ENCODE results near the gene SNRPD2.

Gene SNRPD2

DNA sequence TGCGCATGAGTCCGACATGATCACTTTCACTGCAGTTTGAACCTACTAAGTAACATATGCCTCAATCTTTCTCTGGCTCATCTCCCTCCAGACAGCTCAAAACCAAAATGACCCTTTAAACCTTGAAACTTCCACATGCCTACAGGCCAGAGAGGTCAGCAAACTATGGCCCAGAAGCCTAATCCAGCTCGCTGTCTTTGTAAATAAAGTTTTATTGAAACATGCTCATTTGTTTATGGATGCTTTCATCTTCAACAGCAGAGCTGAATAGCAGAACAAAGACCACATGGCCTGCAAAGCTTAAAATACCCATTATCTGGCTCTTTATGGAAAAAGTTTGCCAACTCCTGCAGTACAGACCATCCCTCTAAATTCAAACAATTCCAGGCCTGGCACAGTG lies 23.4 kb upstream of the SNRPD2 start:
- Histone ChIP-seq H3K4me3 (ENCODE audit: insufficient read depth, low read length, poor library complexity, severe bottlenecking) (no peak overlapping the region), H2AFZ (ENCODE audit: low read depth, low read length, severe bottlenecking) (no peak overlapping the region), H4K20me1 (ENCODE audit: low read depth, low read length) (no peaks in the 10 kb centered on the region), H3K9me3 (ENCODE audit: insufficient read depth, low read length) (no peaks in the 10 kb centered on the region), H3K27me3 (ENCODE audit: low read length) (no peaks in the 10 kb centered on the region), H3K9me2 (replicated peaks; ENCODE audit: insufficient read depth, low read length) (no peaks in the 10 kb centered on the region), H3K4me2 (ENCODE audit: low read depth, low read length, poor library complexity, severe bottlenecking) (no peak overlapping the region), H3F3A (ENCODE audit: insufficient read depth) (peaks cover 18% of the 10 kb centered on the region), H3K9ac (ENCODE audit: low read length) (no peak overlapping the region), H3K27ac (ENCODE audit: low read depth, low read length) (no peak overlapping the region), H3K36me3 (ENCODE audit: low read length) (no peaks in the 10 kb centered on the region), H3K79me2 (ENCODE audit: insufficient read depth, low read length) (peaks cover 58% of the 10 kb centered on the region)
- no peak for TF ChIP-seq EZH2phosphoT487 (conservative IDR thresholded peaks at IDR 0.05; ENCODE audit: low read length)

DNA sequence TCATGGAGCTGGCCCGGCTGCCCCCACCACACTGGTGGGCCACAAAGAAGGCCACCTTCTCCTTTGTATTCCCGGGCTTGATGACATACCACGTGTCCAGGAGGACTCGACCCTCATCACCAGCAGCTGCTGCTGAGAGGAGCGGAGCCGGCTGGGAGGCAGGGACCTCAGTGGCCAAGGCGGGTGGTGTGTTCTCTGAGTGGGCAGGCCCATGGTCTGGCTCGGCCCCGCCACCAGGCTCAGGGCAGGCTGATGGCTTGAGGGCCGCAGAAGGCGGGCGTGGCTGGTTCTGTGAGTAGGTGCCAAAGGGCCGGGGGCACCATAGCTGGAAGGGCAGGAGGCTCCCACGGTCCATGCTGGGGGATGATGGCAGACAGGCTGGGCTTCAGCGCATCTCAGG lies 21.4 kb upstream of the SNRPD2 start:
- Histone ChIP-seq H3K9me3 (ENCODE audit: insufficient read depth, low read length) (no peaks in the 10 kb centered on the region), H3K36me3 (ENCODE audit: low read length) (no peaks in the 10 kb centered on the region), H3K4me2 (ENCODE audit: low read depth, low read length, poor library complexity, severe bottlenecking) (no peak overlapping the region), H3K27me3 (ENCODE audit: low read length) (no peaks in the 10 kb centered on the region), H3K9me2 (replicated peaks; ENCODE audit: insufficient read depth, low read length) (no peaks in the 10 kb centered on the region), H3K27ac (ENCODE audit: low read depth, low read length) (no peak overlapping the region), H3K9ac (ENCODE audit: low read length) (no peak overlapping the region), H4K20me1 (ENCODE audit: low read depth, low read length) (no peaks in the 10 kb centered on the region), H2AFZ (ENCODE audit: low read depth, low read length, severe bottlenecking) (no peak overlapping the region), H3K4me3 (ENCODE audit: insufficient read depth, low read length, poor library complexity, severe bottlenecking) (no peak overlapping the region), H3F3A (ENCODE audit: insufficient read depth) (peaks cover 21% of the 10 kb centered on the region; the same call in 1 of the 2 replicates), H3K79me2 (ENCODE audit: insufficient read depth, low read length) (peaks cover 52% of the 10 kb centered on the region)
- TF ChIP-seq EZH2phosphoT487 (conservative IDR thresholded peaks at IDR 0.05; ENCODE audit: low read length), result no peak
- TF ChIP-seq, protein P1, sequence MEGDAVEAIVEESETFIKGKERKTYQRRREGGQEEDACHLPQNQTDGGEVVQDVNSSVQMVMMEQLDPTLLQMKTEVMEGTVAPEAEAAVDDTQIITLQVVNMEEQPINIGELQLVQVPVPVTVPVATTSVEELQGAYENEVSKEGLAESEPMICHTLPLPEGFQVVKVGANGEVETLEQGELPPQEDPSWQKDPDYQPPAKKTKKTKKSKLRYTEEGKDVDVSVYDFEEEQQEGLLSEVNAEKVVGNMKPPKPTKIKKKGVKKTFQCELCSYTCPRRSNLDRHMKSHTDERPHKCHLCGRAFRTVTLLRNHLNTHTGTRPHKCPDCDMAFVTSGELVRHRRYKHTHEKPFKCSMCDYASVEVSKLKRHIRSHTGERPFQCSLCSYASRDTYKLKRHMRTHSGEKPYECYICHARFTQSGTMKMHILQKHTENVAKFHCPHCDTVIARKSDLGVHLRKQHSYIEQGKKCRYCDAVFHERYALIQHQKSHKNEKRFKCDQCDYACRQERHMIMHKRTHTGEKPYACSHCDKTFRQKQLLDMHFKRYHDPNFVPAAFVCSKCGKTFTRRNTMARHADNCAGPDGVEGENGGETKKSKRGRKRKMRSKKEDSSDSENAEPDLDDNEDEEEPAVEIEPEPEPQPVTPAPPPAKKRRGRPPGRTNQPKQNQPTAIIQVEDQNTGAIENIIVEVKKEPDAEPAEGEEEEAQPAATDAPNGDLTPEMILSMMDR (IDR thresholded peaks at IDR 0.05; ENCODE audit: insufficient read depth, low read length, poor library complexity, severe bottlenecking), result no peak

DNA sequence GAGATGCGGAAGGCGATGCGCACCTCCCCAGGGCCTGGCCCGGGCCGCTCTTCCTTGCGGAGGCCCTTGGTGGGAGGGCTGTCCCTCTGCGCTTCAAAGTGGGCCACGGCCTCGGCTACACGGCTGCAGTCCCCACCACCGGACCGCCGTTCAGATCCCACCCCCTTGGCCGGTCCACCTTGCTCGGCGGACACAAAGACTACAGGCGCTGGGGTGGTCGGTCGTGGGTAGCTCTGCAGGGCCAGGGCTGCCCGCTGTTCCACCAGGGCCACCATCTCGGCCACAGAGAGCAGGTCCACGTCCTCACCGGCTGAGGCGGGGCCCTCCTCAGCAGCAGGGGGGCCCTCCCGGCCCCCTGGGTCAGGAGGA lies 20.9 kb upstream of the SNRPD2 start:
- no peaks in the 10 kb centered on the region for H3K36me3 ChIP-seq (ENCODE audit: low read length)
- TF ChIP-seq, protein P1 (IDR thresholded peaks at IDR 0.05; ENCODE audit: insufficient read depth, low read length, poor library complexity, severe bottlenecking), result no peak
- TF ChIP-seq EZH2phosphoT487 (conservative IDR thresholded peaks at IDR 0.05; ENCODE audit: low read length), result no peak

DNA sequence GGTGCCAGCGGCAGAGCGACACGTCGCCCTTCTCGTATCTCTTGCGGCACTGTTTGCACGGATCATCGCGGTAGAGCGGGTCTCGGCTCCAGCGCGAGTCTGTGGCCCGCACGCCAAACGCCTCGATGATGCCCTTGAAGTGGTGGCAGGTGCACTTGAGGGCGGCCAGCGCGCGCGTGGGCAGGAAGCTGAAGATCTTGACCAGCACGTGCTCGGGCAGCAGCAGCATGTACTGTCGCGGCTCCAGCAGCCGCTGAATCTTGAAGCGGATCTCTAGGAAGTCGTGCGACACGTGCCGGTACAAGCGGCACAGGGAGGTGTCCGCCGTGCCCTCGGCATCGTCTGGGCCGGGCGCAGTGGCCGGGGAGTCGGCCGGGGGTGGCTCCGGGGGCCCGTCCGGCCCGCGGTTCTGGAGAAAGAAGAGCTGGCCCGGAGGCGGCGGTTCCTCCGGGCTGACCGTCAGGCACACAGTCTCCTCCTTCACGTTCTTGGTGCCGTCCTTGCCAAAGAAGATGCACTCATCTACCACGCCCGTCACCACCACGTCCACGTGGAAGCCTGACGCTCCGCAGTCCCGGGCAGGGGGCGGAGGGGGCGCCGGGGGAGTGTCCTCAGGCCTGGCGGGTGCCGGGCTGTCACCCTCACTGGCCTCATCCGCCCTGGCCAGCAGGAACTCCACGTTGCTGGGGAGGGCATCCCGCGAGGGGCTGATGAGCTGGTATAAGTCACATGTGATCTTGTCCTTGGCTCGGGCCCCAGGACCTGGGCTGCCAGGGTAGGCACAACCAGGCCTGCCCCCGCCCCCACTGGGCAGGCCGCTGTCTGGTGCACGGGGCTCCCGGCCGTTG lies 20.3 kb upstream of the SNRPD2 start:
- H3K4me2 ChIP-seq (ENCODE audit: low read depth, low read length, poor library complexity, severe bottlenecking), result no peak overlapping the region
- H3K36me3 ChIP-seq (ENCODE audit: low read length), result no peaks in the 10 kb centered on the region
- H3F3A ChIP-seq (ENCODE audit: insufficient read depth), result peaks cover 29% of the 10 kb centered on the region
- no peak overlapping the region for H3K9ac ChIP-seq (ENCODE audit: low read length)
- H2AFZ ChIP-seq (ENCODE audit: low read depth, low read length, severe bottlenecking), result no peak overlapping the region
- H3K27ac ChIP-seq (ENCODE audit: low read depth, low read length), result no peak overlapping the region
- H3K27me3 ChIP-seq (ENCODE audit: low read length), result no peaks in the 10 kb centered on the region
- H3K79me2 ChIP-seq (ENCODE audit: insufficient read depth, low read length), result peaks cover 49% of the 10 kb centered on the region
- H3K9me3 ChIP-seq (ENCODE audit: insufficient read depth, low read length), result no peaks in the 10 kb centered on the region
- TF ChIP-seq, protein P1 (IDR thresholded peaks at IDR 0.05; ENCODE audit: insufficient read depth, low read length, poor library complexity, severe bottlenecking), result no peak
- no peak for TF ChIP-seq EZH2phosphoT487 (conservative IDR thresholded peaks at IDR 0.05; ENCODE audit: low read length)
- no peaks in the 10 kb centered on the region for H4K20me1 ChIP-seq (ENCODE audit: low read depth, low read length)
- H3K9me2 ChIP-seq (replicated peaks; ENCODE audit: insufficient read depth, low read length), result no peaks in the 10 kb centered on the region
- H3K4me3 ChIP-seq (ENCODE audit: insufficient read depth, low read length, poor library complexity, severe bottlenecking), result no peak overlapping the region

More for the DNA sequence above, 20.9 kb upstream of the SNRPD2 start:
- Histone ChIP-seq H3F3A (ENCODE audit: insufficient read depth) (peaks cover 24% of the 10 kb centered on the region), H3K9ac (ENCODE audit: low read length) (no peak overlapping the region), H3K4me2 (ENCODE audit: low read depth, low read length, poor library complexity, severe bottlenecking) (no peak overlapping the region), H3K79me2 (ENCODE audit: insufficient read depth, low read length) (peaks cover 49% of the 10 kb centered on the region), H3K9me3 (ENCODE audit: insufficient read depth, low read length) (no peaks in the 10 kb centered on the region), H4K20me1 (ENCODE audit: low read depth, low read length) (no peaks in the 10 kb centered on the region), H2AFZ (ENCODE audit: low read depth, low read length, severe bottlenecking) (no peak overlapping the region), H3K9me2 (replicated peaks; ENCODE audit: insufficient read depth, low read length) (no peaks in the 10 kb centered on the region), H3K27me3 (ENCODE audit: low read length) (no peaks in the 10 kb centered on the region), H3K4me3 (ENCODE audit: insufficient read depth, low read length, poor library complexity, severe bottlenecking) (no peak overlapping the region), H3K27ac (ENCODE audit: low read depth, low read length) (no peak overlapping the region)
